Measurements from ENCODE around the gene HOPX.
"Not testable (repeated sequence)": the region's sequence is repeated elsewhere in the genome, so short reads cannot be mapped to it uniquely, and the experiment has no call there.

The HOPX gene

GRCh38 chr4:56622176-56622575 lies 58.9 kb downstream of the HOPX start:
- FAIRE-seq, result peak; percentile 64

DNA sequence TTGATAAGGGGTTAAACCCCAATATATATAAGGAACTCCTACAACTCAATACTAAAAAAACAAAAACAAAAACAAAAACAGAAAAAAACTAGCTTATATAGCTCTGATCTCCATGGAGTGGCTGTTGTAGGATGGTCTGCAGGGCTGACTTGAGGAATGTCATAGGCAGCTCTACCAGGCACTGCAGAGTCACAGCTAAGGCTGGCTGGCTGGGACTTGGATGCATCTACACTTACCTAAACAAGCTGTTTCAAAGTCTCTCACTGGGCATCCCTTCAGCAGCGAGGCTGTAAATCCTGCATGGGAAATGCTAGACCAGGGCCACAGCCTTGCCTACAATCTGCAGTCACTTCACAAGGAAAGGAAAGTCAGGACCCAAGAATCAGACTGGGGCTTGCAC lies 61.3 kb downstream of the HOPX start:
- no peak for FAIRE-seq

GRCh38 chr4:56619160-56619559 lies 61.9 kb downstream of the HOPX start:
- FAIRE-seq, result no peak

DNA sequence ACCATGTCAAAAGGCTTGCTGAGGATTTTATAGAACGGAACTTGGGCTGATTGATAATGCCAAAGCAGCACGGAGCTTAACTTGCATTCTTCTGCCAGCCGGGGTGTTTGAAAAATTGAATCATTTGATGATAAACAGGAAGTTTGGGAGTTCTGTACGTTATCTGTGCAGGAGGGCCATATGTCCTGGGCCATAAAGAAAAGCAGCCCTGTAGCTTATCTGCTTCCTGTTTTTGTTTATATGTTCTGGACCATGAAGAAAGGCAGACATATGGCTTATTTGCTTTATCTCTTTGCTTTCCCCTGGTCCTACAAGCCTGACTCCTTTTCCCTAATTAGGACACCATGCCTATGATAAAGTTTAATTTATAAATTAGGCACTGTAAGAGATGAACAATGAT lies 62.4 kb downstream of the HOPX start:
- no peak for FAIRE-seq

DNA sequence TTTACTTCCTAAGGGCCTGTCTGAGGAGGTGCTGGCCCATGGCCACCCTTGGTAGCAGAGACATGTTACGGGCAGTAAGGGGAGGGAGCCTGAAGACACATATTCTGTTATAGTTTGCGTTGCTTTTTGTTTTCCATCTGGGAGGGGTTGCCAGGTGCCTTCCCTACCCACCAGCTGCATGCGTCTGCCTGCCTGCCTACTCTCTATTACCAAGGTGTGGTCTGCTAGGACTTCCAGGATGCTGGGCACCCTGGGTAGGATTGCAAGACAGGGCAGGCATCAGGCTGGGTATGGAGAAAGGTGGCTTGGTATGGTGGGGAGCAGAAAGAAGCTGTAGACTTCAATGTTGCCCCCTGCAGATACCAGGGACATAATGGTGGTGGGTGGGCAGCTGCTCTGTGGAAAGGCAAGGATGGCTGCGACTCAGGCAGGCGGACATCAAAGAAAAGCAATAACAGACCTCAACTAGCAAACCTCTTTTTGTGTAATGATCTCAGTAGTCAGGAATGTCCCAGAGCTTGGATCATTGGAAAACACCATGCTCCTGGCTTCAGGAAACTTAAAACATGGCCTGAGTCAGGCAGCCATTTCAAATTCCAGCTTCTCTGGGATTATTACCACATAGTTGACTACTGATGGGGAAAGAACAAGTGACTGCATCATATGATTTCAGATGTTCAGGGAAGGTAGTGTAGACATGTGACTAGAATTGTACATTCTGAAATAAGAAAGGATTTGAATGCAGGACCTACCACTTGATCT lies 67.8 kb downstream of the HOPX start:
- FAIRE-seq, result no peak

- FAIRE-seq, result no peak
Observed at GRCh38 chr4:56612282-56612681, 68.8 kb downstream of the HOPX start.

- no peak for FAIRE-seq
Observed at GRCh38 chr4:56611501-56611900, 69.6 kb downstream of the HOPX start.

- FAIRE-seq, result not testable (repeated sequence)
Observed at GRCh38 chr4:56610170-56610569, 70.9 kb downstream of the HOPX start.

DNA sequence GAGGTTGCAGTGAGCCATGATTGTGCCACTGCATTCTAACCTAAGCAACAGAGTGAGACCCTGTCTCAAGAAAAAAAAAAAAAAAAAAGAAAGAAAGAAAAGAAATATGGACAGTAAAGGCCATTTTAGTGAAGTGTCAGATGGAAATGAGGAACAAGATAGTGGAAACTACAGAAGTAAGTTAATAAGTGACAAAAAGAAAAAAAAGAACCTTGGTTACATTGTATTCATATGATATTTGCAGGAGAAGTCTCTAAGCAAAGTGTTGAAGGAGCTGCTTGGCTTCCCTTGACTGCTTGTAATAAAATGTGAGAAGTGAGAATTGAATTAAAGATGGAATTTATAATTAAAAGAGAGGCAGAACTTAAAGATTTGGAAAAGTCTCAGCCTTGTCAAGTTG lies 73.2 kb downstream of the HOPX start:
- no peak for FAIRE-seq

DNA sequence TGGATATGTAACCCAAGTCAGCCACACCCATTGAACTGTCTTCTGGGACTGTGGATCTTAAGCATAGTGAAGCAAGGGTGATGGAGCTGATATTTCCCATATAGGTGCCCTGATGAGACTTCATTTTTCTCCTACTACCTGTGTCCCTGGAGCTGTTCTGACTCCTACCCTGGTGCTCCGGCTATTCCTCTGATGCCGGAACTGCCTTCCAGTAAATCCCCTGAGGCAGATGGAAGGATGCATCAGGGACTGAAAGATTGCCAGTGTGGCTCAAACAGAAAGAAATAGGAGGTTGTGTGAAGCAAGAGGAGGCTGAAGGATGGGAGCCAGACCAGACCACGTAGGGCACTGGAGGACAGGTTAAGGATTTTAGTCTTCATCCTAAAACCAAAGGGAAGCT lies 74.7 kb downstream of the HOPX start:
- FAIRE-seq, result no peak

DNA sequence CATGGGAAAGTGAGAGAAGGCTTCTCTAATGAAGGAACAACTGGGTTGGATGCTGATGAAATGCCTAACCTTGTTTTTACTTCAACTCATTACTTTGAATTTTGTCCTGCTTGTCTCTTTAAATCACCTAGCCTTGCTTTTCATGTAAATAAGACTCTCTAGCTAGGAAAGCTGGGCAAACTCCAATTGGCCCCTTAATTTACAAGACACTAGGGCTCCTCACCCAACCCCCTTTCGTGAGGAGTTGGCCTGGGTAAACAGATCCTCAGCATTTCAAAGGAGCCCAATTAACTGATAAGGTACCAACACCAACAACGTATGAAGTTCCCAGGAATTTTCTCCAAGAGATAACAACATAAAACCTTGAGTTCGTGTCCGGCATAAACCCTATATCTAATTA lies 75.6 kb downstream of the HOPX start:
- FAIRE-seq, result not testable (repeated sequence)

DNA sequence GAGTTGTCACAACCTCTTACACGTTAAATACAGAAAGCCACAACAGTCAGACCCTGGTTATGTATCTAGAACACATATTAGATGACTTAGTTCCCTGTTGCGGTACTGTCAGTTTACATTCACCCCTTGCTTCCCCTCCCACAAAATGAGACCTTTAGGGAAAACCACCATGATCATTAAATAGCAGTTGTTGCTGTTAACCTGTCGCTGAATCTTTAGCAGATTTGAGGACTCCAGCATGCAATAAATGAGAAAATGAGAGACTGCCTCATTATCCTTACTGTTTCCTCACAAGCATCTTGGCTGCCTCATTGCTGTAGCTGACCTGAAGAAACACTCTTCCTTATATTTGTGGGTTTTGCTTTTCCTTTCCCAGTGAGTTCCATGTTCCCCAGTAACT lies 77.8 kb downstream of the HOPX start:
- no peak for FAIRE-seq

All from endometrium (tissue), 2 donors.